Stomach (tissue), 9 donors: ENCODE measurements around the gene MRPL49. TPM values are rescaled to one million over a fixed set of nuclear protein-coding genes. Genes with fewer than 3 reads are reported as not detected.
A peak's percentile ranks its signal among the peaks of the same experiment; 100 is the strongest.

ENCODE experiments used
- DNase-seq, 2 donors: peaks; one replicate each; pipeline versions ENCODE4 v3.0.0 to v3.0.0-alpha.2; 2013 to 2019
- H3K27ac ChIP-seq, 5 donors: fragments of 200-600 bp in 4 of 5; sonication (generic) in 4 of 5; one replicate each; pipeline ENCODE4 v1.5.1; 2013 to 2019; ENCODE audit warnings: mild to moderate bottlenecking in 1 of 5, moderate library complexity in 1 of 5
- H3K27me3 ChIP-seq, 3 donors: fragments of 200-600 bp; sonication (generic); one replicate each; pipeline ENCODE4 v1.5.1; 2017 to 2019; ENCODE audit warnings: mixed run types in 1 of 3
- H3K36me3 ChIP-seq, 4 donors: fragments of 200-600 bp; sonication (generic); 1 replicate in 3 of 4; 2 replicates in 1 of 4; pipeline ENCODE4 v1.5.1; 2016 to 2019
- H3K4me1 ChIP-seq, 4 donors: fragments of 200-600 bp; sonication (generic); one replicate each; pipeline ENCODE4 v1.5.1; 2016 to 2019
- H3K4me3 ChIP-seq, 4 donors: fragments of 200-600 bp; sonication (generic) in 3 of 4; one replicate each; pipeline ENCODE4 v1.5.1; 2016 to 2019; ENCODE audit warnings: mild to moderate bottlenecking in 1 of 4
- H3K9me3 ChIP-seq, 4 donors: fragments of 200-600 bp; sonication (generic); one replicate each; pipeline ENCODE4 v1.5.1; 2016 to 2019
- CTCF ChIP-seq, 7 experiments: fragments of 450-650 bp in 4 of 7; fragments of 200-600 bp in 3 of 7; sonication (generic) in 3 of 7; IDR thresholded peaks; one replicate each; pipeline ENCODE4 v1.5.1; 2016 to 2019; ENCODE audit warnings: antibody characterized with exemption in 7 of 7, control low read depth in 2 of 7, mild to moderate bottlenecking in 1 of 7
- EP300 ChIP-seq: sonication (generic); formaldehyde crosslinking; IDR thresholded peaks from one replicate; pipeline ENCODE4 v1.6.1; 2017; ENCODE audit warnings: antibody characterized with exemption
- POLR2A ChIP-seq, 4 donors: fragments of 450-650 bp; IDR thresholded peaks; one replicate each; pipeline ENCODE4 v1.6.1; 2016; ENCODE audit warnings: antibody characterized with exemption in 4 of 4, control low read depth in 2 of 4, mild to moderate bottlenecking in 1 of 4, moderate library complexity in 1 of 4
- POLR2AphosphoS5 ChIP-seq, 3 donors: sonication (generic); formaldehyde crosslinking; IDR thresholded peaks; one replicate each; pipeline ENCODE4 v1.6.1; 2016; ENCODE audit warnings: antibody characterized with exemption in 3 of 3
- WGBS, 5 donors: extraction: QIAGEN DNeasy Blood & Tissue Kit in 3 of 5; methylation state at CpG; one replicate each; pipeline versions ENCODE4 v1.1.5 to v1.1.7; 2013 to 2018; 5-methylcytosine and 5-hydroxymethylcytosine counted together
- intact Hi-C: fragments of 100-400 bp; cut with DNase I; formaldehyde crosslinking; loops from one replicate; pipeline ENCODE4 v1.15.1; 2023; ENCODE audit warnings: low total_unique reads
- polyA plus RNA-seq, 3 donors: library from polyadenylated mRNA; stranded (reverse); fragments of 200-250 nt; gene quantifications; one replicate each; pipeline ENCODE4 v1.2.3, GENCODE V29; 2013
- total RNA-seq, 5 donors: library from RNA; depleted of rRNA; stranded (reverse); fragments of >200 nt; gene quantifications; one replicate each; pipeline versions ENCODE4 v1.1.0 to v1.2.3, GENCODE V29; 2014 to 2016
- donor health status: healthy with polysubstance abuse.
- donor health status: Bipolar disorder and iron deficiency.
- donor health status: healthy.

The MRPL49 gene
- total and polyA plus RNA-seq, 8 donors = 22.8 to 75.9 (median 37.8) TPM

GRCh38 chr11:65102142-65103095 lies 19.7 kb upstream of the MRPL49 start:
- peak in 1 of 2 donors; percentile 68 for DNase-seq
- WGBS, 5 donors = 60 to 74% (median 63%) methylated on average over 8 of the region's 8 CpGs
- intact Hi-C loops = no loop called here

GRCh38 chr11:65103476-65103875 lies 18.6 kb upstream of the MRPL49 start:
- Histone ChIP-seq H3K4me1 (peaks cover 10 to 61% (median 45%) of the 10 kb centered on the region in 4 donors), H3K9me3 (no peaks in the 10 kb centered on the region), H3K36me3 (peaks cover 10 to 49% (median 41%) of the 10 kb centered on the region in 4 donors), H3K27ac (peak overlapping the region in 4 of 5 donors; percentile 24 to 73 (median 65)), H3K27me3 (no peaks in the 10 kb centered on the region), H3K4me3 (no peak overlapping the region)
- no peak for TF ChIP-seq POLR2AphosphoS5 (IDR thresholded peaks at IDR 0.05)
- TF ChIP-seq POLR2A (IDR thresholded peaks at IDR 0.05) = no peak
- TF ChIP-seq EP300 = no peak
- no peak for TF ChIP-seq CTCF (IDR thresholded peaks at IDR 0.05)
- DNase-seq = no peak
- intact Hi-C loops = no loop called here

More at GRCh38 chr11:65102142-65103095, 19.7 kb upstream of the MRPL49 start:
- peaks cover 10 to 69% (median 44%) of the 10 kb centered on the region in 4 donors for H3K4me1 ChIP-seq
- H3K36me3 ChIP-seq = peaks cover 0 to 45% (median 38%) of the 10 kb centered on the region in 4 donors
- TF ChIP-seq POLR2A (IDR thresholded peaks at IDR 0.05) (no peak), POLR2AphosphoS5 (IDR thresholded peaks at IDR 0.05) (peak in 2 of 3 donors; percentile 11 to 65)
- H3K27ac ChIP-seq = peak overlapping the region; percentile 28 to 78 (median 64)
- no peak overlapping the region for H3K4me3 ChIP-seq
- H3K27me3 ChIP-seq = no peaks in the 10 kb centered on the region
- H3K9me3 ChIP-seq = no peaks in the 10 kb centered on the region

- 35 to 64% (median 52%) methylated on average over 4 of the region's 4 CpGs for WGBS, 5 donors
- intact Hi-C loops = no loop called here
- Histone ChIP-seq H3K9me3 (no peaks in the 10 kb centered on the region), H3K4me3 (no peak overlapping the region), H3K27ac (peak overlapping the region in 2 of 5 donors; percentile 64 to 66), H3K4me1 (peaks cover 10 to 64% (median 46%) of the 10 kb centered on the region in 4 donors), H3K27me3 (no peaks in the 10 kb centered on the region), H3K36me3 (peaks cover 21 to 54% (median 43%) of the 10 kb centered on the region in 4 donors)
- TF ChIP-seq EP300 = no peak
- no peak for TF ChIP-seq CTCF (IDR thresholded peaks at IDR 0.05)
- no peak for TF ChIP-seq POLR2AphosphoS5 (IDR thresholded peaks at IDR 0.05)
- no peak for TF ChIP-seq POLR2A (IDR thresholded peaks at IDR 0.05)
- DNase-seq = no peak
Observed at GRCh38 chr11:65104628-65105027, 17.5 kb upstream of the MRPL49 start.

GRCh38 chr11:65107078-65107477 lies 15.0 kb upstream of the MRPL49 start:
- Histone ChIP-seq H3K27ac (no peak overlapping the region), H3K4me1 (peaks cover 26 to 72% (median 61%) of the 10 kb centered on the region in 4 donors), H3K9me3 (no peaks in the 10 kb centered on the region), H3K36me3 (peaks cover 24 to 51% (median 45%) of the 10 kb centered on the region in 4 donors), H3K4me3 (no peak overlapping the region), H3K27me3 (no peaks in the 10 kb centered on the region)
- DNase-seq = no peak
- intact Hi-C loops = no loop called here
- TF ChIP-seq CTCF (IDR thresholded peaks at IDR 0.05) = no peak
- TF ChIP-seq EP300 = no peak
- TF ChIP-seq POLR2AphosphoS5 (IDR thresholded peaks at IDR 0.05) = no peak
- TF ChIP-seq POLR2A (IDR thresholded peaks at IDR 0.05) = no peak
- WGBS, 5 donors = 91 to 98% (median 92%) methylated on average over 12 to 15 of the region's 15 CpGs
